Tongue (tissue), 2 donors: ENCODE measurements around the gene SPIRE1. TPM values are rescaled to one million over a fixed set of nuclear protein-coding genes. Genes with fewer than 3 reads are reported as not detected.

Experiments
- DNase-seq: peaks from one replicate; pipeline ENCODE4 v3.0.0-alpha.2; 2015
- total RNA-seq: library from RNA; depleted of rRNA; stranded (reverse); fragments of >200 nt; gene quantifications from one replicate; pipeline ENCODE4 v1.2.3, GENCODE V29; 2014

SPIRE1 gene
- total RNA-seq, 1 donor from 2014 or later = 31.7 TPM

DNA sequence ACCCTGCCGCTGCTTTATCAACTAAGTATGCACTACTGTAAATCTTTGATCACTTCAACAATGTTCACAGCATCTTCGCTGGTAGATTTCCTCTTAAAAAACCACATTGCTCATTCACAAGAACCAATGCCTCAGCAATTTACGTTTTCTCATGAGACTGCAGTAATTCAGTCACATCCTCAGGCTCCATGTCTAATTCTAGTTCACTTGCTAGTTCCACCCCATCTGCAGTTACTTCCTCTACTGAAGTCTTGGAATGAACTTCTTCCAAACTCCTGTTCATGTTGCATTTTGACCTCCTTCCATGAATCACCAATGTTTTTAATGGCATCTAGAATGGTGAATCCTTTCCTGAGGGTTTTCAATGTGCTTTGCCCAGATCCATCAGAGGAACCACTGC, 214.4 kb downstream of the SPIRE1 start:
- no peak for DNase-seq

GRCh38 chr18:12442946-12443345, 215.0 kb downstream of the SPIRE1 start:
- DNase-seq = no peak

DNA sequence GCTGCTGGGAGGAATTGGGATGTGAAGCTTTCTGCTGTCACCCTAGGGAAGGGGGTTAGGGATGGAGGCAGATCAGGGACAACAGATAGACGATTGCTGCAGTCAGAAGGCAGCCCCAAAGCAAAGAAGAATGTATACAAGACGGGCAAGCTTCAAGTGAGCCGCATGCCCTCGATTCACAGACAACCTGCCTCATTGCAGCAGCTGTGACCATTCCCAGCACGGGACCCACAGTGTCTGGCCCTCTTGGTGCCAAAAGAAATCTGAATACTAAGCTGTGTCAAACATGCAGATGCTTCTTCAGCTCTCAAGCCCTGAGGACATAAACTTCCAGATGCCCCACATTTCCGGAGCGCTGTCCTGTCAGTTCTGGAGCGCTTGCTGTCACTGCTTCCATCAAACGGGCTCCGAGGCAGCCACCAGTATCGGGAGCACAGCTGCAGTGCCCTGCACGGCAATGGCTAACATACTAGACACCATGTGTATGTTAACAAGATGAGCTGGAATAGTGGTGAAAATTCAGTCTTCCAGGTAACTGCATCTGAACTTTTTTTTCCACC, 216.4 kb downstream of the SPIRE1 start:
- peak; percentile 12 for DNase-seq

DNA sequence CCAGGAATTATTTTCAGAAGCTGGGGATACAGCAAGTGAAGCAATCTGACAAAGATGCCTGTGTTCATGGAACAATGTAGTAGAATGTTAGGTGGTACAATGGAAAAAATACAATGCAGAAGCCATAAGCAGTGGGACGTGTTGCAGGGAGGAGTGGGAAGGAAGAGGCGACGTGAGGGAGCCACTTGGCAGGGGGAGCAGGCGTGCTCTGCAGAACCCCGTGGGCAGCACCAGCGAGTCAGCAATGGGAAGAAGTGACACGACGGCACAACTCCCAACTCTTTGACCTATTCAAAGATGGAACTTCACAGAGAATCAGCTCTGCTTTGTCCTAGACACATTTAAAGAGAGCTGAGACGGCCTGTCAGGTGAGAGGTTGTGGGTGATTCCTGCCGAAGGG, 219.7 kb downstream of the SPIRE1 start:
- DNase-seq = no peak

- no peak for DNase-seq
Observed at GRCh38 chr18:12435867-12436266, 222.0 kb downstream of the SPIRE1 start.

DNA sequence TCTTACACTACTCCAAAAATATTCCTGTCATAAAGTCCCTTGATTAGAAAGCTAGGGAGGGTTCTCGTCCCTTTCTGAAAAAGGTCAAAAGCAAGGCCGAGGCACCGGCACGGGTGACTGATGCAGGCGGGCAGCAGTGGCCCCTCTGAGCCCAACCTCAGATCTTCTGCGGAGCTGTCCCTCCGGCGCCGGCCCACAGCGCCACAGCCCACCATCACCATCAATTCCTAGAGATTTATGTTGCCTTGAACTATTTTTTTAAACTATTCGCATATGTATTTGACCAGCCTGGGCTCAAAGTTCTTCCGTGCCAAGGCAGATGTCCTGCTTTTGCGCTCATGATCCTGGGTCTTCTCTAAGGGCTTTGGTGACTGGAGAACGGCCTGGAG, 223.4 kb downstream of the SPIRE1 start:
- DNase-seq = no peak

DNA sequence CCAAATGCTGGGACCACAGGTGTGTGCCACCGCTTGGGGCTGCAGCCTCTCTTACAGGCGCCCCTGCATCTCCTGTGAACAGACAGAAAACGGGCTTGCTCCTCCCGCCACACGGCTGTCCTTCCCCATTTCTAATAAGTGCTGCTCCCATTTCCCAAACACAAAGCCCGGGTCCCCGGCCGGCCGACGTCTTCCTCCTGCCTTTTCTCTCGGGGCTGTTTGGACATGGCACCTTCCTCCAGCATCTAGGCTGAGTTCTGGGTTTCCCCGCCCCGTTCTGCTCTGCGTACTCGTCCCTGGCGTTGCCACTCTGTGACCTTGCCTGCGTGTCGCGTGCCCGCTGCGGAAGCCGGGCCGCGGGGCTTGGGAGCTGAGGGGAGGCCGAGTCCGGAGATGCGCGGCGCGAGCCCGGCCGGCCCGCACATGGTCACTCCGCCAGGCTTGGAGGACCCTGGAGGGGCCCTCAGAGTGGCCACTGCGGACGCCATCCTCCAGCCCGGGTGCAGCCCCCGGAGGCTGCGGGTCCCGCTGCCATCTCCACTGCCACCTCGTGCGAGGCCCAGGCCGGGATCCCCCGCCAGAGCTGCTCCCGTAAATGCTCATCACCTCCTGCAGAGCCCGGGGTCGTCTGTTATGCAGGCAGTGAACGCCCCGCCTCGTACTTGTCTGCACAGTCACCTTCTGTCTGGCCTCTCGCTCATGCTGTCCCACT, 223.9 kb downstream of the SPIRE1 start:
- DNase-seq = no peak

DNA sequence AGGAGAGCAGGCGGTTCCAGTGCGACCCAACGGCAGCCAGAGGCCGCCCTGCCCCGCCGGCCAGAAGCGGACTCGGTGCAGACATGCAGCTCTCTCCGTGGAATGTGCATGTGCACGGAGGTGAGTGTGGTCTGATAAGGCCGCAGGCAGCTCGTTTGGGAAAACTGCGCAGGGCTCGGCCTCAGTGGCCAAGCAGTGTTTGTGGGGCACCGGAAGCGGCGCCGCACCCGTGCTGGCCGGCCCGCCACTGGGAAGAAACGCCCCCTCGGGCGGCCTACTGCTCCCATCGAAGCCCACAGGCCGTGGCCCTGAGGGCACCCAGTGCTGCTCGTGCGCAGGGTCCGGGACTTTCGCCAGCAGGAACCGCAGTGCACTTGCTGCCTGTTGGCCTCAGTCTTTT, 225.0 kb downstream of the SPIRE1 start:
- DNase-seq = no peak

GRCh38 chr18:12432196-12432595, 225.7 kb downstream of the SPIRE1 start:
- DNase-seq = no peak

GRCh38 chr18:12431561-12431960, 226.3 kb downstream of the SPIRE1 start:
- no peak for DNase-seq

DNA sequence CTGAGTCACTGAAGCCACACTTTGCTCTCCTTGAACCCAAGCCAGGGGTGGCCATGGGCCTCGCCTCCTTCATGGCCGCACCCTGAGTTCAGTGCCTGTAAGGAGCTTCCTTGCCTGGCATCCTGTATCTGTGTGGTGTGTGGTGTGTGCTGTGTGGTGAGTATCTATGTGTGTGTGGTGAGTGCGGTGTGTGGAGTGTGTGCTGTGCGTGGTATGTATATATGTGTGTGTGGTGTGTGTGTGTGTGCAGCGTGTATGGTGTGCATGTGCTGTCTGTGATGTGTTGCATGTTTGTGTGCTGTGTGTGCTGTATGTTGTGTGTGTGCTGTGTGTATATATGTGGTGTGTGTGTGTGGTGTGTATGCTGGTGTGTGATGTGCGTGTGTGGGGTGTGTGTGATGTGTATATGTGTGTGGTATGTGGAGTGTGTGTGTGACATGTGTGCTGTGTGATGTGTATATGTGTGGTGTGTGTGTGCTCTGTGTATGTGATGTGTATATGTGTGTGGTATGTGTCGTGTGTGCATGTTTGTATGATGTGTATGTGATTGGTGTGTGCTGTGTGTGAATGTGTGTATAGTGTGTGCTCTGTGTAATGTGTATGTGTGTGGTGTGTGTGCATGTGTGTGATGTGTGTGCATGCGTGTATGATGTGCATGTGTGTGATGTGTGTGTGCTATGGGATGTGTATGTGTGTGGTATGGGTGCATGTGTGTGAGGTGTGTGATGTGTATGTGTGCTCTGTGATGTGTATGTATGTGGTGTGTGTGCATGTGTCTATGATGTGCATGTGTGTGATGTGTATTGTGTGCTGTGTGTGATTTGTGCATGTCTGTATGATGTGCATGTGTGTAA, 227.5 kb downstream of the SPIRE1 start:
- no peak for DNase-seq

GRCh38 chr18:12429556-12429955, 228.4 kb downstream of the SPIRE1 start:
- no peak for DNase-seq

- DNase-seq = no peak
Observed at GRCh38 chr18:12428923-12429322, 229.0 kb downstream of the SPIRE1 start.

- DNase-seq = no peak
Observed at GRCh38 chr18:12426924-12427323, 231.0 kb downstream of the SPIRE1 start.

GRCh38 chr18:12424252-12424651, 233.7 kb downstream of the SPIRE1 start:
- no peak for DNase-seq

- DNase-seq = peak; percentile 25
Observed at GRCh38 chr18:12423820-12424219, 234.1 kb downstream of the SPIRE1 start.

DNA sequence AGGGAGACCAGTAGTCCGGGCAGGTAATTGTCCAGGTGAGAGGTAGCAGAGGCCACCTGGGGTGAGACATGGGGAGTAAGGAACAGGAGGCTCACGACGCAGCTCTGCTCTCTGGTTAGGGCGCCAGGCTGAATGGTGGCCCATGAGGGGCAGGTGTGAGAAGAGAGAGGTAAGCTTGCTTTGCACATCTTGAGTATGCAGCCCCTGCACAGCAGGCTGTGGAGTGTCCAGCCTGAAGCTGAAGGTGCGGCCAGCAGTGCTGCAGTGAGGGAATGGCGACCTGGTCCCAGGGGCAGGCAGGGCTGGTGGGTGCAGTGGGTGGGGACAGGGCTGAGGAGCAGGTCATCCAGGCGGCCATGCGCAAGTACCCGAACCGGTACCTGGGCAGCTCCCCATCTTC, 234.5 kb downstream of the SPIRE1 start:
- DNase-seq = no peak

GRCh38 chr18:12422936-12423335, 235.0 kb downstream of the SPIRE1 start:
- DNase-seq = no peak

GRCh38 chr18:12421732-12422131, 236.2 kb downstream of the SPIRE1 start:
- no peak for DNase-seq

DNA sequence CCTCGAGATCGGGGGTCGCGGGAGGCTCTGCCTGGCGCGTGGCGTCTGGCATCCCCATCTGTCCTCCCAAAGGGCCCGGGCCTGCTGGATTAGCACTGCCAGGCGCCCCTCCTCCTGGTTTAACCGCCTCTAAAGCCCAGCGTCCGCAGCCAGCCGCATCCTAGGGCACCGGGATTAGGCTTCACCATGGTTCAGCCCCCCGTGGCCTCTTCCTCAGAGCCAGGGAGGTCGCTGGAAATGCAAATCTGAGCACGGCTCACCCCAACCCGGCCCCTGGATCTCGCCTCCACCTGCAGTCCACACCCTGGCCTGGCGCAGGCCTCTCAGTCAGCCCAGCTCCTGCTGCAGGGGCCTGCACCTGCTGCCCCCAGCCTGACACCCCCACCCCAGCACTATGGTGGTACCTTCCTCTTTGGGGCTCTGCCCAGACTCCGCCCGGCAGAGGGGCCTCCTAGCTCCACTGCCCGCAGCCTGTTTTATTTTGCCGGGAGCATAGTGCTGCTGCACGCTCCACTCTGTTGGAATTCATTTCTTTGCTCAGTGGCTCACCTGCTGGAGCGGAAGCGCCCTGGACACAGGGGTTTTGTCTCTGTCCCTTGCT, 237.0 kb downstream of the SPIRE1 start:
- peak; percentile 69 for DNase-seq

GRCh38 chr18:12417687-12418086, 240.2 kb downstream of the SPIRE1 start:
- no peak for DNase-seq

- no peak for DNase-seq
Observed at GRCh38 chr18:12416098-12416729, 241.7 kb downstream of the SPIRE1 start.

DNA sequence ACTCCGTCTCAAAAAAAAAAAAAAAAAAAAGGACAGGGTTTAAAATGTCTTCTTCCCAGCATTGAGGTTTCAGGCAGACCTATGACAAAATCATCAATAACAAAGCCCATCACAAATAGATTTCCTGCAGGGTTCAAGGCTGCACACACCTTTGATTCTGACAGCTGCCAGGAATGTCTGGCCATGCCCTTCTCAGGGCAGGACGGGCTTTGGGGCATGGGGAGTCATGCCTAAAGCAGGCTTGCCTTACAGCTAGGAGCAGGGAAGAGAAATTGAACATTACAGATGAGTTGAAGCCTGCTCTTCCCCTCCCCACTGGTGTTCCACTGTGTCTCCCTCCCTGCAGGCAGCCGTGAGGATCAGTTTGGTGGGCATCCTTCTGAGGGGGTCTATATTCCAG, 246.5 kb downstream of the SPIRE1 start:
- DNase-seq = no peak
